GM12891 (cell line): ENCODE measurements around the gene DCUN1D4. TPM values are rescaled to one million over a fixed set of nuclear protein-coding genes. Genes with fewer than 3 reads are reported as not detected.
A peak's percentile ranks its signal among the peaks of the same experiment; 100 is the strongest.

Experiments
- DNase-seq: peaks from one replicate; pipeline ENCODE4 v3.0.0; 2011; ENCODE audit warnings: low spot score; ENCODE audit not compliant: insufficient read length
- FAIRE-seq: peaks from 2 replicates; lab custom pipeline; 2011; peaks lifted over from hg19 to GRCh38; lab: Jason Lieb, UNC
- PAX5 ChIP-seq: IDR thresholded peaks from 2 replicates; pipeline ENCODE4 v1.6.1; 2011; ENCODE audit warnings: low read length, moderate library complexity, mild to moderate bottlenecking; ENCODE audit not compliant: insufficient read depth, severe bottlenecking
- POLR2A ChIP-seq: IDR thresholded peaks from 2 replicates; pipeline ENCODE4 v1.6.1; 2011; ENCODE audit warnings: low read depth, low read length, control low read depth
- POLR2AphosphoS5 ChIP-seq: IDR thresholded peaks from 2 replicates; pipeline ENCODE4 v1.6.1; 2011; ENCODE audit warnings: low read depth, low read length, control low read depth
- POU2F2 ChIP-seq: IDR thresholded peaks from 2 replicates; pipeline ENCODE4 v1.6.1; 2011; ENCODE audit warnings: low read depth, mild to moderate bottlenecking, control low read depth, low read length, moderate library complexity
- SPI1 ChIP-seq: IDR thresholded peaks from 2 replicates; pipeline ENCODE4 v1.6.1; 2011; ENCODE audit warnings: low read depth, low read length, control low read depth
- TAF1 ChIP-seq: IDR thresholded peaks from 2 replicates; pipeline ENCODE4 v1.6.1; 2011; ENCODE audit warnings: low read depth, low read length, control low read depth
- polyA plus RNA-seq: library from polyadenylated mRNA; unstranded; fragments of >200 nt; gene quantifications from one replicate; pipeline ENCODE4 v1.2.1, GENCODE V29; 2012; ENCODE audit warnings: low read depth, missing spikeins, inconsistent platforms; ENCODE audit not compliant: missing spikeins

The DCUN1D4 gene
- polyA plus RNA-seq: 6.6 TPM

DNA sequence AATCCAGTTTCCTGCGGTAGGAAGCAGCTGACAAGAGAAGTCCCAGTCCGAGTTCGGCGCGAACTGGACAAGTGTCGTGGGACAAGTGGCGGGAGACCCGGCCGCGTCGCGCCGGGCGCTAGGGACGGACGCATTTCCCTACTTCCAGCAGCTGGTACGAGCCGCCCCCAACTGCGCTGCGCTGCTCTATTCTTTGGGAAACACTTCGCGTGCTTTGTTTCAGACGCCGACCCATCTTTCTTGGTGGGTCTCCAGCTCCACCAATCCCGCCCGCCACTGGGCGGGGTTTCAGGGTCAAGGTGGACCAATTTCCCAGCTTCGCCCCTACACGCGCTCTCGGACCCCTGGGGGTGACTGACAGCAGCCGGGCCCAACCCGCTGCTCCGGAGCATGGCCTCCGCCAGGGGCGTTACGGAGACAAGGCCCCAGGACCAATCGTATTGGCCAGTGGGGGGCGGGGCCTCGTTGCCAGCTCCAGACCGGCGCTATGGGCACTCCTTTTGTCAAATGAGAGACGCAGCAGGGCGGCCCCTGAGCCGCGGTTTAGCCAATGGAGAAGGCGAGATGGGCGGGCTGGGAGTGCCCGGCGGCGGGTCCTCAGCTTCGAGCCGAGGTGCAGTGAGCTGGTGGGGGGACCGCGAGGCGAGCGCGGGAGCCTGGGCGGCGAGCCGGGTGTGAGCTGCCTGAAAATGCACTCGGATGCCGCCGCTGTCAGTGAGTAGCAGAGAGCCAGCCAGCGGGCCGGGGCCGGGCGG is at the start of gene DCUN1D4:
Gene DCUN1D4, plus strand, starts transcription at position 600 of the 755 bp plus-strand sequence. Its CDS starts 90 bp downstream, at position 690.
- FAIRE-seq: peak; percentile 98
- no peak for TF ChIP-seq POU2F2
- TF ChIP-seq PAX5: no peak
- TF ChIP-seq SPI1: no peak
- no peak for TF ChIP-seq POLR2AphosphoS5
- TF ChIP-seq POLR2A: no peak; the same call in 1 of the 2 replicates
- no peak for TF ChIP-seq TAF1
- DNase-seq: peak; percentile 98

- TF ChIP-seq TAF1 (no peak), PAX5 (no peak), POLR2AphosphoS5 (no peak), POU2F2 (no peak), SPI1 (no peak), POLR2A (no peak)
- DNase-seq: no peak
- no peak for FAIRE-seq
Observed at GRCh38 chr4:51820443-51821234, 22.3 kb upstream of the DCUN1D4 start.

DNA sequence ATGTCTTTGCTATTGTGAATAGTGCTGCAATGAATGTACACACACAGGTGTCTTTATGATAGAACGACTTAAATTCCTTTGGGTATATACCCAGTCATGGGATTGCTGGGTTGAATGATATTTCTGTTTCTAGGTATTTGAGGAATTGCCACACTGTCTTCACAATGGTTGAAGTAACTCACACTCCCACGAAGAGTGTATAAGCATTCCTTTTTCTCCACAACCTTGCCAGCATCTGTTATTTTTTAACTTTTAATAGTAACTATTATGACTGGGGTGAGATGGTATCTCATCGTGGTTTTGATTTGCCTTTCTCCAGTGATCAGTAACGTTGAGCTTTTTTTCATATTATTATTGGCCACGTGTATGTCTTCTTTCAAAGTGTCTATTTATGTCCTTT is 17.6 kb upstream of the DCUN1D4 start:
- DNase-seq: no peak
- TF ChIP-seq TAF1: no peak
- TF ChIP-seq PAX5: no peak
- no peak for TF ChIP-seq SPI1
- no peak for TF ChIP-seq POLR2A
- TF ChIP-seq POU2F2: no peak
- TF ChIP-seq POLR2AphosphoS5: no peak
- FAIRE-seq: no peak

- FAIRE-seq (no peak), DNase-seq (no peak)
- no peak for TF ChIP-seq POU2F2
- TF ChIP-seq PAX5: no peak
- no peak for TF ChIP-seq SPI1
- TF ChIP-seq TAF1: no peak
- no peak for TF ChIP-seq POLR2A
- TF ChIP-seq POLR2AphosphoS5: no peak
Observed at GRCh38 chr4:51830156-51830720, 12.7 kb upstream of the DCUN1D4 start.

GRCh38 chr4:51831133-51831532 is 11.8 kb upstream of the DCUN1D4 start:
- DNase-seq (no peak), FAIRE-seq (no peak)
- TF ChIP-seq POU2F2: peak; percentile 17; the same call in 1 of the 2 replicates
- TF ChIP-seq TAF1: no peak
- TF ChIP-seq PAX5: no peak
- no peak for TF ChIP-seq POLR2A
- no peak for TF ChIP-seq POLR2AphosphoS5

GRCh38 chr4:51833236-51833635 is 9.7 kb upstream of the DCUN1D4 start:
- FAIRE-seq (no peak), DNase-seq (no peak)
- TF ChIP-seq POU2F2 (no peak), POLR2AphosphoS5 (no peak), TAF1 (no peak), PAX5 (no peak), POLR2A (no peak), SPI1 (no peak)

GRCh38 chr4:51835079-51835478 is 7.9 kb upstream of the DCUN1D4 start:
- FAIRE-seq: no peak

DNA sequence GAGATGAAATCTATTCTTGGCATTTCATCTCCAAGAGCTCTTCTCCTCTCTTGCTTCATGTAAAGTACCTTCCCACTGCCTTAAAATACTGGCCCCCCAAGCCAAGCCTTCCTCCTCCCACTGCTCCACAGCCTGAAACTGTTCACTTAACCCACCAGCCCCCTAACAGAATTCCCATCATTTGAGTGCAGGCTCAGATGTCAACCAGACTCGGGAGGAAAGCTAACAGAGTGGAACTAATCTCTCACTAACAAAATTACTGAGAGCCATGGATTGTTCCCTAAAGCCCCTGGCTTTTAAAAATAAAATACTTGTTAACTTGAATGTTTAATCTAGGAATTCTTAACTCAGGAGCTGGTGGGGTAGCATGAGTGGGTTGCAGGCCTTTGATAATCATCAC is 7.1 kb upstream of the DCUN1D4 start:
- FAIRE-seq (no peak), DNase-seq (no peak)
- no peak for TF ChIP-seq SPI1
- TF ChIP-seq PAX5: no peak
- no peak for TF ChIP-seq POLR2A
- no peak for TF ChIP-seq TAF1
- TF ChIP-seq POLR2AphosphoS5: no peak

More at GRCh38 chr4:51835079-51835478, 7.9 kb upstream of the DCUN1D4 start:
- DNase-seq: no peak
- TF ChIP-seq TAF1 (no peak), PAX5 (no peak), POLR2A (no peak), POLR2AphosphoS5 (no peak), POU2F2 (no peak), SPI1 (no peak)

GRCh38 chr4:51836549-51836948 is 6.4 kb upstream of the DCUN1D4 start:
- DNase-seq: no peak
- TF ChIP-seq POLR2AphosphoS5: no peak
- no peak for TF ChIP-seq SPI1
- no peak for TF ChIP-seq TAF1
- TF ChIP-seq POLR2A: no peak
- no peak for TF ChIP-seq PAX5
- no peak for TF ChIP-seq POU2F2
- no peak for FAIRE-seq
